Measurements from ENCODE around the gene HMCN1.

The HMCN1 gene

GRCh38 chr1:186191511-186191910 lies 457.3 kb downstream of the HMCN1 start:
- Histone ChIP-seq H3F3A (ENCODE audit: control insufficient read depth, insufficient read depth) (no peaks in the 10 kb centered on the region), H3K4me3 (ENCODE audit: low read length) (no peak overlapping the region), H3K9me2 (replicated peaks; ENCODE audit: control insufficient read depth, low read length) (no peaks in the 10 kb centered on the region), H3K4me2 (ENCODE audit: low read length) (no peak overlapping the region), H4K20me1 (ENCODE audit: control insufficient read depth, insufficient read depth, low read depth, low read length) (no peaks in the 10 kb centered on the region), H3K9me3 (ENCODE audit: control insufficient read depth, insufficient read depth, low read length) (no peaks in the 10 kb centered on the region), H3K79me2 (ENCODE audit: control insufficient read depth, low read length) (no peaks in the 10 kb centered on the region), H3K36me3 (ENCODE audit: control insufficient read depth, low read length) (no peaks in the 10 kb centered on the region), H3K4me1 (ENCODE audit: control insufficient read depth, low read length) (no peaks in the 10 kb centered on the region), H3K27me3 (ENCODE audit: control insufficient read depth, low read length) (no peaks in the 10 kb centered on the region), H3K27ac (ENCODE audit: low read depth, low read length) (no peak overlapping the region)
- TF ChIP-seq, protein P1, sequence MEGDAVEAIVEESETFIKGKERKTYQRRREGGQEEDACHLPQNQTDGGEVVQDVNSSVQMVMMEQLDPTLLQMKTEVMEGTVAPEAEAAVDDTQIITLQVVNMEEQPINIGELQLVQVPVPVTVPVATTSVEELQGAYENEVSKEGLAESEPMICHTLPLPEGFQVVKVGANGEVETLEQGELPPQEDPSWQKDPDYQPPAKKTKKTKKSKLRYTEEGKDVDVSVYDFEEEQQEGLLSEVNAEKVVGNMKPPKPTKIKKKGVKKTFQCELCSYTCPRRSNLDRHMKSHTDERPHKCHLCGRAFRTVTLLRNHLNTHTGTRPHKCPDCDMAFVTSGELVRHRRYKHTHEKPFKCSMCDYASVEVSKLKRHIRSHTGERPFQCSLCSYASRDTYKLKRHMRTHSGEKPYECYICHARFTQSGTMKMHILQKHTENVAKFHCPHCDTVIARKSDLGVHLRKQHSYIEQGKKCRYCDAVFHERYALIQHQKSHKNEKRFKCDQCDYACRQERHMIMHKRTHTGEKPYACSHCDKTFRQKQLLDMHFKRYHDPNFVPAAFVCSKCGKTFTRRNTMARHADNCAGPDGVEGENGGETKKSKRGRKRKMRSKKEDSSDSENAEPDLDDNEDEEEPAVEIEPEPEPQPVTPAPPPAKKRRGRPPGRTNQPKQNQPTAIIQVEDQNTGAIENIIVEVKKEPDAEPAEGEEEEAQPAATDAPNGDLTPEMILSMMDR (IDR thresholded peaks at IDR 0.05; ENCODE audit: low read depth, low read length, poor library complexity, severe bottlenecking) = no peak
- TF ChIP-seq EZH2phosphoT487 (IDR thresholded peaks at IDR 0.05; ENCODE audit: borderline replicate concordance, low read length) = no peak

DNA sequence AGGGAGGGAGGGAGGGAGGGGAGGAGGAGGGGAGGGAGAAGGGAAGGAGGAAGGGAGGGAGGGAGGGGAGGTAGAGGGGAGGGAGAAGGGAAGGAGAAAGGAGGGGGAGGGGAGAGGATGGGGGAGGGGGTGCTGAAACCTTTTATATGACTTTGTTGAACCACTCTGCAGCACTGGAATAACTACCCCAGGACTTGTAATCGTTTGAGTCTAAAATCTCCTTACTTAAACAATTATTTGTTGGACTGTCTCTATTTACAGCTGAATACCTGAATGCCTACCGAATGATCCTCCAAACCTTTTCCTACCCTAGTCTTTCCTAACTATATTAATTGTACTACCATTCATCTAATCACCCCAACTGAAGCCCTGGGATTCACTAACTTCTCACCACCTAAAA lies 459.0 kb downstream of the HMCN1 start:
- no peaks in the 10 kb centered on the region for H3F3A ChIP-seq (ENCODE audit: control insufficient read depth, insufficient read depth)
- no peaks in the 10 kb centered on the region for H3K9me2 ChIP-seq (replicated peaks; ENCODE audit: control insufficient read depth, low read length)
- no peaks in the 10 kb centered on the region for H3K9me3 ChIP-seq (ENCODE audit: control insufficient read depth, insufficient read depth, low read length)
- H3K4me3 ChIP-seq (ENCODE audit: low read length) = no peak overlapping the region
- no peaks in the 10 kb centered on the region for H3K4me1 ChIP-seq (ENCODE audit: control insufficient read depth, low read length)
- H3K4me2 ChIP-seq (ENCODE audit: low read length) = no peak overlapping the region
- no peaks in the 10 kb centered on the region for H3K36me3 ChIP-seq (ENCODE audit: control insufficient read depth, low read length)
- no peaks in the 10 kb centered on the region for H3K79me2 ChIP-seq (ENCODE audit: control insufficient read depth, low read length)
- H4K20me1 ChIP-seq (ENCODE audit: control insufficient read depth, insufficient read depth, low read depth, low read length) = no peaks in the 10 kb centered on the region
- no peak overlapping the region for H3K27ac ChIP-seq (ENCODE audit: low read depth, low read length)
- H3K27me3 ChIP-seq (ENCODE audit: control insufficient read depth, low read length) = no peaks in the 10 kb centered on the region
- TF ChIP-seq, protein P1 (IDR thresholded peaks at IDR 0.05; ENCODE audit: low read depth, low read length, poor library complexity, severe bottlenecking) = no peak
- no peak for TF ChIP-seq EZH2phosphoT487 (IDR thresholded peaks at IDR 0.05; ENCODE audit: borderline replicate concordance, low read length)

DNA sequence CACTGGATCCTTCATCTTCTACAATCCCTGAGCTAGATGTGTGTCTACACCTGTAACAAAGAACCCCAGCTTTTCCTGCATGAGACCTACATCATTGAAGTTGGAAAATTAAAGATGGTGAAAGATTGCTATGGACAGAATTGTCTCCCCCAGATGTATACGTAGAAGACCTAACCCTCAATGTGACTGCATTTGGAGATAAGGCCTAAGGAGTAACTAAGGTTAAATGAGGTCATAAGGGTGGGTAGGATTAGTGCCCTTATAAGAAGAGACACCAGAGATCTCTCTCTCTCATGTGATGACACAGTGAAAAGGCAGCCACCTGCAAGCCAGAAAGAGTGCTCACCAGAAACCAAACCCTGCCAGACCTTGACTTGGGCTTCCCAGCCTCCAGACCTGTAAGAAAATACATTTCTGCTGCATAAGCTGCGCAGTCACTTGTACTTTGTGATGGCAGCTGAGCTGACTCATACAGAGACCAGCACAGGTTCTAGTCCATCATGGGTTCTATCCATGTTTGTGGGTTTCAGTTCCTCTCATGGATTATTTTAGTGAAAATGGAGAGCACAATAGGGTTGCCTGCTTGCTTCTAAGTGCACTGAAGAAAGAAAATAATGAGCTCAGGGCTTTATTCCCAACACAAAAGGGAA lies 460.0 kb downstream of the HMCN1 start:
- no peak for TF ChIP-seq EZH2phosphoT487 (IDR thresholded peaks at IDR 0.05; ENCODE audit: borderline replicate concordance, low read length)
- no peak overlapping the region for H3K4me2 ChIP-seq (ENCODE audit: low read length)
- H3K27ac ChIP-seq (ENCODE audit: low read depth, low read length) = no peak overlapping the region
- no peaks in the 10 kb centered on the region for H3K79me2 ChIP-seq (ENCODE audit: control insufficient read depth, low read length)
- no peaks in the 10 kb centered on the region for H3K9me3 ChIP-seq (ENCODE audit: control insufficient read depth, insufficient read depth, low read length)
- no peak overlapping the region for H3K4me3 ChIP-seq (ENCODE audit: low read length)
- no peaks in the 10 kb centered on the region for H3K27me3 ChIP-seq (ENCODE audit: control insufficient read depth, low read length)
- no peaks in the 10 kb centered on the region for H3K4me1 ChIP-seq (ENCODE audit: control insufficient read depth, low read length)
- no peaks in the 10 kb centered on the region for H3F3A ChIP-seq (ENCODE audit: control insufficient read depth, insufficient read depth)
- H4K20me1 ChIP-seq (ENCODE audit: control insufficient read depth, insufficient read depth, low read depth, low read length) = no peaks in the 10 kb centered on the region
- H3K9me2 ChIP-seq (replicated peaks; ENCODE audit: control insufficient read depth, low read length) = no peaks in the 10 kb centered on the region
- no peaks in the 10 kb centered on the region for H3K36me3 ChIP-seq (ENCODE audit: control insufficient read depth, low read length)

GRCh38 chr1:186195377-186195931 lies 461.3 kb downstream of the HMCN1 start:
- Histone ChIP-seq H3K27ac (ENCODE audit: low read depth, low read length) (no peak overlapping the region), H3K36me3 (ENCODE audit: control insufficient read depth, low read length) (no peaks in the 10 kb centered on the region), H3K9me2 (replicated peaks; ENCODE audit: control insufficient read depth, low read length) (no peaks in the 10 kb centered on the region), H3K4me2 (ENCODE audit: low read length) (no peak overlapping the region), H3K4me3 (ENCODE audit: low read length) (no peak overlapping the region), H3K4me1 (ENCODE audit: control insufficient read depth, low read length) (no peaks in the 10 kb centered on the region), H3K79me2 (ENCODE audit: control insufficient read depth, low read length) (no peaks in the 10 kb centered on the region), H4K20me1 (ENCODE audit: control insufficient read depth, insufficient read depth, low read depth, low read length) (no peaks in the 10 kb centered on the region), H3K9me3 (ENCODE audit: control insufficient read depth, insufficient read depth, low read length) (no peaks in the 10 kb centered on the region), H3F3A (ENCODE audit: control insufficient read depth, insufficient read depth) (no peaks in the 10 kb centered on the region), H3K27me3 (ENCODE audit: control insufficient read depth, low read length) (no peaks in the 10 kb centered on the region)
- TF ChIP-seq, protein P1 (IDR thresholded peaks at IDR 0.05; ENCODE audit: low read depth, low read length, poor library complexity, severe bottlenecking) = no peak
- no peak for TF ChIP-seq EZH2phosphoT487 (IDR thresholded peaks at IDR 0.05; ENCODE audit: borderline replicate concordance, low read length)

Data from DOHH2 (cell line).